ENCODE results near the gene TBR1.

DNA sequence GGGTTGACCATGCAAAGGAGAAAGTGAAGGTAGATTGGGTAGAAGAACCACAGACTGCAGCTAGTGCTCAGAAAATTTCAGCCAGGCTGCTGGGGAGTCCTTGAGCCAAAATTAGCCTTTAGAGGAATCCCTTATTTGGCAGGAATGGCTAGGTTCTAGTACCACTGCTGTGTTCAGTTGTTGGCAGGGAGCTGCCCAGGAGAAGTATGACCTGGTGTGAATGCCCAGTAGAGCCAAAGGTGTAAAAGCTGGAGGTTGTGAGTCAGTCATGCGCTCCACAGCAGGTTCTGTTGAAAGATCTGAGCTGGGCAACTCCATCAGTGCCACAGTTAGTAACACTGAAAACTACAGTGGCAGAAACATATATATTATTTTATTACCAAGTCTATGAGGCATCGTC, 36.4 kb upstream of the TBR1 start:
- no peak for TF ChIP-seq POLR2A (IDR thresholded peaks at IDR 0.05; ENCODE audit: low read length)
- no peak for TF ChIP-seq GATA1 (IDR thresholded peaks at IDR 0.05; ENCODE audit: low read depth, low read length)
